Lower lobe of right lung (tissue), 2 donors: ENCODE data around the gene LRRC23. TPM values are rescaled to one million over a fixed set of nuclear protein-coding genes. Genes with fewer than 3 reads are reported as not detected.
"Not testable (repeated sequence)": the region's sequence is repeated elsewhere in the genome, so short reads cannot be mapped to it uniquely, and the experiment has no call there.

Experiments used
- ATAC-seq, 2 donors: fragments of 200-7000 bp; cut with Tn5 transposase; one replicate each; pipeline ENCODE4 v1.9.1; 2020 to 2022; ENCODE audit warnings: mild to moderate bottlenecking in 2 of 2, moderate library complexity in 2 of 2
- DNase-seq: peaks from one replicate; pipeline ENCODE4 v3.0.0-alpha.2; 2020
- H3K27ac ChIP-seq: fragments of 200-600 bp; one replicate; pipeline ENCODE4 v1.8.0; 2022
- H3K27me3 ChIP-seq: fragments of 200-600 bp; one replicate; pipeline ENCODE4 v1.8.0; 2022; ENCODE audit warnings: low read depth
- H3K36me3 ChIP-seq: fragments of 200-600 bp; one replicate; pipeline ENCODE4 v1.8.0; 2022; ENCODE audit warnings: mild to moderate bottlenecking
- H3K4me1 ChIP-seq: fragments of 200-600 bp; one replicate; pipeline ENCODE4 v1.8.0; 2022
- H3K4me3 ChIP-seq: fragments of 200-600 bp; one replicate; pipeline ENCODE4 v1.8.0; 2022; ENCODE audit warnings: mild to moderate bottlenecking
- H3K9me3 ChIP-seq: fragments of 200-600 bp; one replicate; pipeline ENCODE4 v1.8.0; 2022
- CTCF ChIP-seq: fragments of 200-600 bp; IDR thresholded peaks from one replicate; pipeline ENCODE4 v1.8.0; 2022; ENCODE audit warnings: antibody characterized with exemption, mild to moderate bottlenecking
- intact Hi-C: fragments of 100-400 bp; cut with DNase I; formaldehyde crosslinking; loops from one replicate; pipeline ENCODE4 v1.11.0; 2022
- total RNA-seq: library from RNA; stranded (reverse); fragmentation: NEBNext Ultra II Directional; extraction: Animal tissue kit (Norgen Biotek cat#: 25700); gene quantifications from one replicate; pipeline ENCODE4 v1.2.1, GENCODE V29; 2021
- donor health status: DM: no; HTN: yes; CAD: no; lungs with severe emphysema.

The LRRC23 gene
- total RNA-seq, 1 donor from 2014 or later: 26.6 TPM

DNA sequence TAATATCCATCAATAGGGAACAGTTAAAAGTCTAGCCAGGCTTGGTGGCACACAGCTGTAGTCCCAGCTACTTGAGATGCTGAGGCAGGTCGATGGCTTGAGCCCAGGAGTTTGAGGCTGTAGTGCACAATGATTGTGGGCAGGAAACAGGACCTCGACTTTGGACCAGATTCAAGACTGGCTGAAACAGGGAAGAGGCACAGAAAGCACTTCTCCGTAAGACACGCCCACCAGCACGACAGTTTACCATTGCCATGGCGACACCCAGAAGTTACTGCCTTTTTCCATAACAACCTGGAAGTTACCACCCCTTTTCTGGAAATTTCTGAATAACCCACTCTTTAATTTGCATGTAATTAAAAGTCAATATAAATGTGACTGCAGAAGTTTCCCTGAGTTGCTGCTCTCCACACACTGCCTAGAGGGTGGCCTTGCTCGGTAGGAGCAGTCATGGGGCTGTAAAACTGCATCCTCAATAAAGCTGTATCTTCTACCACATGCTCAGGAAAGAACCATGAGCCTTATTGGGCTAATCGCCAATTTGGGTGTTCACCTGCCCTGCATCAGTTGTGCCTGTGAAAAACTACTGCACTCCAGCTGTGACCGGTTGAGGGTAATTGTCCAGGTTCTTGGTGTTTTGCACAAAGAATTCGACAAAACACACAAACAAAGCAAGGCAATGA lies 4.6 kb upstream of the LRRC23 start:
- Histone ChIP-seq H3K27me3 (no peaks in the 10 kb centered on the region), H3K4me3 (no peak overlapping the region), H3K36me3 (no peaks in the 10 kb centered on the region), H3K27ac (no peak overlapping the region), H3K4me1 (peaks cover 17% of the 10 kb centered on the region), H3K9me3 (no peaks in the 10 kb centered on the region)
- intact Hi-C loops: no loop called here
- ATAC-seq: peak; percentile 48 to 60
- DNase-seq: peak; percentile 83
- TF ChIP-seq CTCF: no peak

DNA sequence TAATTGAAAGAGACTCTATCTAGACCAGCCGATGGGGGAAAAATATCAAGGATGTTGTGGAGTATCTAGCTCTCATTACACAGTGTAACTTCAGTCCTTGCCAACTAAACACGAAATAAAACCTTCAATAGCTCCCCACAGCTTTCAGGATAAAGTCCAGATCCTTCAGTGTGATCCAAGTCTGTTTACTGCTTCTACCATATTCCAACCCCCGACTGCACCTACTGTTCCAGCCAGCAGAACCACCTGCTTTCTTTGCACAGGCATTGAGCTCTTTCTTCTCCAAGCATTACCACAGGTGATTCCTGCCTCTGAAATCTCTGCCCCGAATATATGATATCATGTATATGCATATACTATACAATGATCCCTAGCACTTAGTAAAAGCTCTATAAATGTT lies 2.2 kb upstream of the LRRC23 start:
- ATAC-seq (no peak), DNase-seq (no peak)
- intact Hi-C loops: no loop called here

GRCh38 chr12:6903722-6904121 lies 900 bp upstream of the LRRC23 start:
- Histone ChIP-seq H3K4me1 (peaks cover 21% of the 10 kb centered on the region), H3K27me3 (no peaks in the 10 kb centered on the region), H3K9me3 (no peaks in the 10 kb centered on the region), H3K27ac (no peak overlapping the region), H3K4me3 (no peak overlapping the region), H3K36me3 (peaks cover 5% of the 10 kb centered on the region)
- ATAC-seq (no peak), DNase-seq (no peak)
- no peak for TF ChIP-seq CTCF
- intact Hi-C loops: no loop called here

More for the DNA sequence above, 2.2 kb upstream of the LRRC23 start:
- peaks cover 5% of the 10 kb centered on the region for H3K36me3 ChIP-seq
- no peak overlapping the region for H3K27ac ChIP-seq
- no peak overlapping the region for H3K4me3 ChIP-seq
- no peaks in the 10 kb centered on the region for H3K9me3 ChIP-seq
- H3K27me3 ChIP-seq: no peaks in the 10 kb centered on the region
- peaks cover 21% of the 10 kb centered on the region for H3K4me1 ChIP-seq
- no peak for TF ChIP-seq CTCF

DNA sequence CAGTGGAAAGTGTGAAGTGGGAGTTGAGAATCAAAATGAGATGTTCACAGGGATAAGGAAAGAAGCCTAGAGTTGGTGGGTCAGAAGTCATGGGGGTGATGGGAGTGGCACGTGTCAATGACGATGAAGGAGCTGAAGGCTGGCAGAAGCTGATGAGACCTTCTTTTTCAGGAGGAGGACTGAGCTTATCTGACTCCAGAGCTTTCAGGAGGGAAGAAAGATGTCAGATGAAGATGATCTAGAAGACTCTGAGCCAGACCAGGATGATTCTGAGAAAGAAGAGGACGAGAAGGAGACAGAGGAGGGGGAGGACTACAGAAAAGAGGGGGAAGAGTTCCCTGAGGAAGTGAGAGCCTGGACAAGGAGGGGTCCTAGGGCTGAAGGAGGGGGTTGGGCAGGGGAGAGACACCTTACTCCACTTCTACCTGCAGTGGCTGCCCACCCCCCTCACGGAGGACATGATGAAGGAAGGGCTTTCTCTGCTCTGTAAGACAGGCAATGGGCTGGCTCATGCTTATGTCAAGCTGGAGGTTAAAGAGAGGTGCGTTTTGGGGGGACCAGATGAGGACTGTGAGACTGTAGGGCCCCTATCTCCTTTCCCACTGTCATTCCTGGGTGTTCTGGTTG lies 905 bp downstream of the LRRC23 start:
- intact Hi-C loops: no loop called here
- peak overlapping the region; percentile 68 for H3K4me3 ChIP-seq
- TF ChIP-seq CTCF: no peak
- H3K27me3 ChIP-seq: no peaks in the 10 kb centered on the region
- DNase-seq (peak; percentile 24), ATAC-seq (no peak)
- peaks cover 5% of the 10 kb centered on the region for H3K36me3 ChIP-seq
- H3K9me3 ChIP-seq: no peaks in the 10 kb centered on the region
- peak overlapping the region; percentile 82 for H3K27ac ChIP-seq
- peaks cover 13% of the 10 kb centered on the region for H3K4me1 ChIP-seq

DNA sequence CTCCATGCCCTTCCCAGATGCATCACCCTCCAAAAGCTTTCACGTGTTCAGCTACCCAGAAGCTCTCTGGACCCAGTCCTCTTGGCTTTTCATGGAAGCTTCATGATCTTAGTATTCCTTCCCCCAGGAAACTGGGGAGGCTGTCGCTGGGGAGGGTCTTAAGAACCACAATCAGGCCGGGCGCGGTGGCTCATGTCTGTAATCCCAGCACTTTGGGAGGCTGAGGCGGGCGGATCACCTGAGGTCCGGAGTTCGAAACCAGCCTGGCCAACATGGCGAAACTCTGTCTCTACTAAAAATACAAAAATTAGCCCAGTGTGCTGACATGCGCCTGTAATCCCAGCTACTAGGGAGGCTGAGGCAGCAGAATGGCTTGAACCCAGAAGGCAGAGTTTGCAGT lies 3.5 kb downstream of the LRRC23 start:
- peak; percentile 28 for DNase-seq
- H3K27me3 ChIP-seq, H3K36me3 ChIP-seq, ATAC-seq, H3K4me3 ChIP-seq, H3K9me3 ChIP-seq, intact Hi-C loops, H3K27ac ChIP-seq: not testable (repeated sequence)
- peaks cover 13% of the 10 kb centered on the region for H3K4me1 ChIP-seq

- ATAC-seq (no peak), DNase-seq (peak; percentile 4)
- Histone ChIP-seq H3K36me3 (peaks cover 5% of the 10 kb centered on the region), H3K9me3 (no peaks in the 10 kb centered on the region), H3K27me3 (no peaks in the 10 kb centered on the region), H3K4me1 (peaks cover 14% of the 10 kb centered on the region), H3K4me3 (no peak overlapping the region), H3K27ac (no peak overlapping the region)
- intact Hi-C loops: no loop called here
- TF ChIP-seq CTCF: no peak
Measured at GRCh38 chr12:6909421-6910145, 5.0 kb downstream of the LRRC23 start.
